Uterus (tissue), 4 donors: ENCODE data around the gene PHC3. TPM values are rescaled to one million over a fixed set of nuclear protein-coding genes. Genes with fewer than 3 reads are reported as not detected.
A peak's percentile ranks its signal among the peaks of the same experiment; 100 is the strongest.

Experiments
- DNase-seq, 2 donors: peaks; one replicate each; pipeline ENCODE4 v3.0.0-alpha.2; 2019 to 2020
- H3K27ac ChIP-seq, 2 donors: fragments of 200-600 bp; sonication (generic); 1 replicate in 1 of 2; 2 replicates in 1 of 2; pipeline ENCODE4 v1.5.1; 2016 to 2018
- H3K27me3 ChIP-seq, 2 donors: fragments of 200-600 bp; sonication (generic); one replicate each; pipeline ENCODE4 v1.5.1; 2018 to 2019; ENCODE audit warnings: control low read depth in 1 of 2
- H3K36me3 ChIP-seq, 2 donors: fragments of 200-600 bp; sonication (generic); one replicate each; pipeline ENCODE4 v1.5.1; 2019; ENCODE audit warnings: control low read depth in 1 of 2
- H3K4me1 ChIP-seq, 2 donors: fragments of 200-600 bp; sonication (generic); one replicate each; pipeline ENCODE4 v1.5.1; 2018 to 2019; ENCODE audit warnings: control low read depth in 1 of 2
- H3K4me3 ChIP-seq, 2 donors: fragments of 200-600 bp; sonication (generic); 1 replicate in 1 of 2; 2 replicates in 1 of 2; pipeline ENCODE4 v1.5.1; 2018 to 2019; ENCODE audit warnings: mild to moderate bottlenecking in 1 of 2
- H3K9me3 ChIP-seq, 2 donors: fragments of 200-600 bp; sonication (generic); one replicate each; pipeline ENCODE4 v1.5.1; 2019; ENCODE audit warnings: control low read depth in 1 of 2
- POLR2A ChIP-seq, 2 donors: fragments of 450-650 bp; IDR thresholded peaks; one replicate each; pipeline ENCODE4 v1.6.1; 2016; ENCODE audit warnings: antibody characterized with exemption in 2 of 2, mild to moderate bottlenecking in 1 of 2, moderate library complexity in 1 of 2
- intact Hi-C: fragments of 100-400 bp; cut with DNase I; formaldehyde crosslinking; loops from one replicate; pipeline ENCODE4 v1.15.1; 2023; ENCODE audit warnings: low total_unique reads
- total RNA-seq, 4 donors: library from RNA; depleted of rRNA in 3 of 4; stranded (reverse); fragments of >200 nt in 3 of 4; gene quantifications; one replicate each; pipeline versions ENCODE4 v1.1.0 to v1.2.4, GENCODE V29; 2014 to 2023
- TF ChIP-seq, protein P1 (sequence below), 4 experiments: fragments of 200-600 bp in 2 of 4; fragments of 450-650 bp in 2 of 4; sonication (generic) in 2 of 4; IDR thresholded peaks; one replicate each; pipeline ENCODE4 v1.5.1; 2016 to 2019; ENCODE audit warnings: antibody characterized with exemption in 4 of 4, mild to moderate bottlenecking in 2 of 4, moderate library complexity in 1 of 4
- donor health status: DM: yes; HTN: yes; CAD: no.

Gene PHC3
- total RNA-seq, 4 donors from 2014 or later: 28.5 to 164 (median 87.1) TPM

DNA sequence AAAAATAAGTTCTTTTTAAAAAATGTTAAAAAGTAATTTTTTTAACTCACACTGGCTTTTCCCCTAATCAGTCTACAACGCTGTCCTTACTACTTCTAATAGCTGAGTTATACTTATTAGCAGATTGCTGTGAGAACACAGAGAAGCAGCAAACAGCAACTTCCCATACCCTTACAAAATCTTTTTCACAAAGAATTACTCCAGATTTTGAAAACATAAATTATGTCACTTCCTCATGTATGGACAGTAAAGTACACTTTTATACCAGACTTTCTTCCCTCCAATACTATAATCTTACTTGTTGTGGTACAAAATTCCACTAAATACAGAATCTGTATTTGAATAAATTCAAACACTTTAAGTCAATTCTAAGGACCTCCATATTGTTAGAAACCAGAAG lies 2.1 kb downstream of the PHC3 start:
- DNase-seq: no peak
- Histone ChIP-seq H3K36me3 (no peaks in the 10 kb centered on the region), H3K4me1 (peaks cover 0 to 10% of the 10 kb centered on the region in 2 donors), H3K4me3 (peak overlapping the region; percentile 83 to 99), H3K9me3 (no peaks in the 10 kb centered on the region), H3K27me3 (no peaks in the 10 kb centered on the region), H3K27ac (peak overlapping the region in 1 of 2 donors; percentile 12)
- intact Hi-C loops: no loop called here
- no peak for TF ChIP-seq POLR2A (IDR thresholded peaks at IDR 0.05)
- TF ChIP-seq, protein P1, sequence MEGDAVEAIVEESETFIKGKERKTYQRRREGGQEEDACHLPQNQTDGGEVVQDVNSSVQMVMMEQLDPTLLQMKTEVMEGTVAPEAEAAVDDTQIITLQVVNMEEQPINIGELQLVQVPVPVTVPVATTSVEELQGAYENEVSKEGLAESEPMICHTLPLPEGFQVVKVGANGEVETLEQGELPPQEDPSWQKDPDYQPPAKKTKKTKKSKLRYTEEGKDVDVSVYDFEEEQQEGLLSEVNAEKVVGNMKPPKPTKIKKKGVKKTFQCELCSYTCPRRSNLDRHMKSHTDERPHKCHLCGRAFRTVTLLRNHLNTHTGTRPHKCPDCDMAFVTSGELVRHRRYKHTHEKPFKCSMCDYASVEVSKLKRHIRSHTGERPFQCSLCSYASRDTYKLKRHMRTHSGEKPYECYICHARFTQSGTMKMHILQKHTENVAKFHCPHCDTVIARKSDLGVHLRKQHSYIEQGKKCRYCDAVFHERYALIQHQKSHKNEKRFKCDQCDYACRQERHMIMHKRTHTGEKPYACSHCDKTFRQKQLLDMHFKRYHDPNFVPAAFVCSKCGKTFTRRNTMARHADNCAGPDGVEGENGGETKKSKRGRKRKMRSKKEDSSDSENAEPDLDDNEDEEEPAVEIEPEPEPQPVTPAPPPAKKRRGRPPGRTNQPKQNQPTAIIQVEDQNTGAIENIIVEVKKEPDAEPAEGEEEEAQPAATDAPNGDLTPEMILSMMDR (IDR thresholded peaks at IDR 0.05): no peak

DNA sequence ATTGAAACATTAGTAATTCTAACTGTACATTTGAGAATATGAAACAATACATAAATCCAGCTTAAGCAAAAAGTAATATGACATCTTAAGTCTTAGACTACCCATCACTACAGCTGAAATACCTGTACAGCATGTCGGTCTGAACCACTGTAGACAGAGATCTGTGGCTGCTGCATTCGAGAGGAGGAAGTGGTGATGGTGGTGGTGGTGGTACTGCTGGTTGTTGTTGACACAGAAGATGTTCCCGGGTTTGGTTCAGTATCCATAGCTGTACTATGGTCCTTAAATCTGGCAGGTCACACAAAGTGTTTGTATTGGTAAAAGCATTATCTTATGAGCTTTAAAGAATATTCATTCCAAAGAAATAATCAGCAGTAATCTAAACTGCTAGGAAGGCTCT lies 2.9 kb downstream of the PHC3 start:
- Histone ChIP-seq H3K27me3 (no peaks in the 10 kb centered on the region), H3K4me1 (peaks cover 0 to 10% of the 10 kb centered on the region in 2 donors), H3K36me3 (no peaks in the 10 kb centered on the region), H3K9me3 (no peaks in the 10 kb centered on the region), H3K27ac (no peak overlapping the region), H3K4me3 (no peak overlapping the region)
- DNase-seq: no peak
- TF ChIP-seq, protein P1 (IDR thresholded peaks at IDR 0.05): no peak
- no peak for TF ChIP-seq POLR2A (IDR thresholded peaks at IDR 0.05)
- intact Hi-C loops: no loop called here

DNA sequence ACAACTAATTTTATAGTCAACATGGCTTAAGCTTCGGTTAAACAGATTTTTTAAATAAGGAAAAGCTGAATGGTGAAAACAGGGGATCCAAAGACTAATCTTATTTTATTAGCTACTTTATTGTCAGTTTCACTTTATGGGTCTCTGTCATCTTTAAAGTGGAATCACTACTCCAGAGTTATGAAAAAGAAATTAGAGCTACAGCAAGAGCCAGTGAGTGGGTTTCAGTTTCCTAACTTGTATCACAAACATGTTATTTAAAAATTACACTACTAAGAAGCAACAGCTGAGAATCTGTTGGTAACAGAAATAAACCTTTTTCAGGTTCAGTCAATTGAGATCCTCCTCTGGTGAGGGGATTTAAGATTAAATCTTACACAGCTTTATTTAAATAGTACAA lies 10.0 kb downstream of the PHC3 start:
- H3K36me3 ChIP-seq: no peaks in the 10 kb centered on the region
- DNase-seq: no peak
- no peak for TF ChIP-seq POLR2A (IDR thresholded peaks at IDR 0.05)
- TF ChIP-seq, protein P1 (IDR thresholded peaks at IDR 0.05): no peak
- H3K4me1 ChIP-seq: peaks cover 0 to 3% of the 10 kb centered on the region in 2 donors
- H3K27me3 ChIP-seq: no peaks in the 10 kb centered on the region
- no peak overlapping the region for H3K27ac ChIP-seq
- intact Hi-C loops: no loop called here
- H3K9me3 ChIP-seq: no peaks in the 10 kb centered on the region
- H3K4me3 ChIP-seq: no peak overlapping the region

DNA sequence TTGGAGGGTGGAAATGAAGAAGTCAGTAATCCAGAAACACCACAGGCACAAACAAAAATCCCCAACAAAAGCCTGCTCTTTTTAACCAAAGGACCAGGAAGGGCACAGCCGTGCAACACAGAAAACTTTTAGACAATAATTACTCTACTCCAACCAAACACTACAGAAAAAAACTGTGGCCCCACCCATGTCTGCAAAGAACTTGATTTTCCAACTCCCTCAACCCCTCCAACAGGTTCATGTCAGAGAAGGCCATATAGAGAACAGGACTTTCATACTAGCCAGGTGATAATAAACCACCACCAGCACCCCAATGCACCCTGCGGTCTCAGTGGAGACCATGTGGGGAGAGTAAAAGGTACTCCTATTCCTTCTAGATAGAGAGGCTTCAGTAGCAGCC lies 16.8 kb downstream of the PHC3 start:
- Histone ChIP-seq H3K27me3 (no peaks in the 10 kb centered on the region), H3K27ac (no peak overlapping the region), H3K36me3 (no peaks in the 10 kb centered on the region), H3K4me3 (no peak overlapping the region), H3K9me3 (no peaks in the 10 kb centered on the region), H3K4me1 (peaks cover 5 to 7% of the 10 kb centered on the region in 2 donors)
- TF ChIP-seq, protein P1 (IDR thresholded peaks at IDR 0.05): no peak
- no peak for TF ChIP-seq POLR2A (IDR thresholded peaks at IDR 0.05)
- intact Hi-C loops: no loop called here
- DNase-seq: no peak

GRCh38 chr3:170163956-170164645 lies 17.4 kb downstream of the PHC3 start:
- TF ChIP-seq, protein P1 (IDR thresholded peaks at IDR 0.05): no peak
- TF ChIP-seq POLR2A (IDR thresholded peaks at IDR 0.05): no peak
- Histone ChIP-seq H3K9me3 (no peaks in the 10 kb centered on the region), H3K4me3 (no peak overlapping the region), H3K4me1 (peaks cover 5 to 7% of the 10 kb centered on the region in 2 donors), H3K27me3 (no peaks in the 10 kb centered on the region), H3K27ac (no peak overlapping the region), H3K36me3 (no peaks in the 10 kb centered on the region)
- no peak for DNase-seq
- intact Hi-C loops: no loop called here
